GM12878 (cell line): ENCODE data around the gene NRG2.

Source experiments
- POLR2AphosphoS5 ChIP-seq: IDR thresholded peaks from 2 replicates; pipeline ENCODE4 v1.6.1; 2011; ENCODE audit warnings: mild to moderate bottlenecking, low read length, inconsistent platforms
- TF ChIP-seq, protein P1 (sequence below): fragments of 450-650 bp; IDR thresholded peaks from 2 replicates; pipeline ENCODE4 v1.6.1; 2017; ENCODE audit warnings: mild to moderate bottlenecking
- TF ChIP-seq, protein P2 (sequence below), 3 experiments: IDR thresholded peaks in 2 of 3; conservative IDR thresholded peaks in 1 of 3; 2 replicates each; pipeline ENCODE4 v1.5.1; 2011; ENCODE audit warnings: low read depth in 3 of 3, low read length in 3 of 3, mild to moderate bottlenecking in 3 of 3, control low read depth in 2 of 3, moderate library complexity in 2 of 3, inconsistent platforms in 1 of 3, mixed read lengths in 1 of 3; ENCODE audit not compliant: control insufficient read depth in 2 of 3, insufficient read depth in 1 of 3; ENCODE audit errors: extremely low read depth in 1 of 3

DNA sequence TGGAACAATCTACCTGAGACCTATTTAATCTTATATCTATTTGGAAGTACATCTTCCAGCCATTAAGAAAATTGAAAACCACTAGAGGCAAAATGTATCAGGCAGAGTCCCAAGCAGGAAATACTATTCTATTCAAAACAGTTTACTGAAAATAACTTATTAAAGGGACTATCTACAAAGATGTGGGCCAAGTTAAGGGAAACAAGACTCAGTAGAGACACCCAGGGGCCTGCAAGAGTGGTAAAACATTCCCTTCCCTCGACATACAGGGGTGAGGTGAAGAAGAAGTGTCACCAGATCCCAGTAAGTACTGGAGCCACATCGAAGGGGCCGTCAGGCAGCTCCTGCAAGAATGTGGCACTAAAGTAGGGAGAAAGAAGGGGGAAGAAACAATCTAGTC, 12.1 kb upstream of the NRG2 start:
- TF ChIP-seq, protein P1, sequence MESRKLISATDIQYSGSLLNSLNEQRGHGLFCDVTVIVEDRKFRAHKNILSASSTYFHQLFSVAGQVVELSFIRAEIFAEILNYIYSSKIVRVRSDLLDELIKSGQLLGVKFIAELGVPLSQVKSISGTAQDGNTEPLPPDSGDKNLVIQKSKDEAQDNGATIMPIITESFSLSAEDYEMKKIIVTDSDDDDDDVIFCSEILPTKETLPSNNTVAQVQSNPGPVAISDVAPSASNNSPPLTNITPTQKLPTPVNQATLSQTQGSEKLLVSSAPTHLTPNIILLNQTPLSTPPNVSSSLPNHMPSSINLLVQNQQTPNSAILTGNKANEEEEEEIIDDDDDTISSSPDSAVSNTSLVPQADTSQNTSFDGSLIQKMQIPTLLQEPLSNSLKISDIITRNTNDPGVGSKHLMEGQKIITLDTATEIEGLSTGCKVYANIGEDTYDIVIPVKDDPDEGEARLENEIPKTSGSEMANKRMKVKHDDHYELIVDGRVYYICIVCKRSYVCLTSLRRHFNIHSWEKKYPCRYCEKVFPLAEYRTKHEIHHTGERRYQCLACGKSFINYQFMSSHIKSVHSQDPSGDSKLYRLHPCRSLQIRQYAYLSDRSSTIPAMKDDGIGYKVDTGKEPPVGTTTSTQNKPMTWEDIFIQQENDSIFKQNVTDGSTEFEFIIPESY = no peak
- TF ChIP-seq POLR2AphosphoS5 = no peak
- TF ChIP-seq, protein P2, sequence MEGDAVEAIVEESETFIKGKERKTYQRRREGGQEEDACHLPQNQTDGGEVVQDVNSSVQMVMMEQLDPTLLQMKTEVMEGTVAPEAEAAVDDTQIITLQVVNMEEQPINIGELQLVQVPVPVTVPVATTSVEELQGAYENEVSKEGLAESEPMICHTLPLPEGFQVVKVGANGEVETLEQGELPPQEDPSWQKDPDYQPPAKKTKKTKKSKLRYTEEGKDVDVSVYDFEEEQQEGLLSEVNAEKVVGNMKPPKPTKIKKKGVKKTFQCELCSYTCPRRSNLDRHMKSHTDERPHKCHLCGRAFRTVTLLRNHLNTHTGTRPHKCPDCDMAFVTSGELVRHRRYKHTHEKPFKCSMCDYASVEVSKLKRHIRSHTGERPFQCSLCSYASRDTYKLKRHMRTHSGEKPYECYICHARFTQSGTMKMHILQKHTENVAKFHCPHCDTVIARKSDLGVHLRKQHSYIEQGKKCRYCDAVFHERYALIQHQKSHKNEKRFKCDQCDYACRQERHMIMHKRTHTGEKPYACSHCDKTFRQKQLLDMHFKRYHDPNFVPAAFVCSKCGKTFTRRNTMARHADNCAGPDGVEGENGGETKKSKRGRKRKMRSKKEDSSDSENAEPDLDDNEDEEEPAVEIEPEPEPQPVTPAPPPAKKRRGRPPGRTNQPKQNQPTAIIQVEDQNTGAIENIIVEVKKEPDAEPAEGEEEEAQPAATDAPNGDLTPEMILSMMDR (IDR thresholded peaks at IDR 0.05 in 2 of 3, conservative IDR thresholded peaks at IDR 0.05 in 1 of 3; ENCODE audit: control insufficient read depth in 2 of 3, extremely low read depth in 1 of 3, insufficient read depth in 1 of 3, low read depth in 3 of 3, low read length in 3 of 3) = no peak
